KG1 (cell line): ENCODE results near the gene MED22.
"Not testable (repeated sequence)": the region's sequence is repeated elsewhere in the genome, so short reads cannot be mapped to it uniquely, and the experiment has no call there.

ENCODE experiments used
- DNase-seq: peaks from one replicate; lab custom pipeline; 2025; lab: John Stamatoyannopoulos, UW

MED22 gene

DNA sequence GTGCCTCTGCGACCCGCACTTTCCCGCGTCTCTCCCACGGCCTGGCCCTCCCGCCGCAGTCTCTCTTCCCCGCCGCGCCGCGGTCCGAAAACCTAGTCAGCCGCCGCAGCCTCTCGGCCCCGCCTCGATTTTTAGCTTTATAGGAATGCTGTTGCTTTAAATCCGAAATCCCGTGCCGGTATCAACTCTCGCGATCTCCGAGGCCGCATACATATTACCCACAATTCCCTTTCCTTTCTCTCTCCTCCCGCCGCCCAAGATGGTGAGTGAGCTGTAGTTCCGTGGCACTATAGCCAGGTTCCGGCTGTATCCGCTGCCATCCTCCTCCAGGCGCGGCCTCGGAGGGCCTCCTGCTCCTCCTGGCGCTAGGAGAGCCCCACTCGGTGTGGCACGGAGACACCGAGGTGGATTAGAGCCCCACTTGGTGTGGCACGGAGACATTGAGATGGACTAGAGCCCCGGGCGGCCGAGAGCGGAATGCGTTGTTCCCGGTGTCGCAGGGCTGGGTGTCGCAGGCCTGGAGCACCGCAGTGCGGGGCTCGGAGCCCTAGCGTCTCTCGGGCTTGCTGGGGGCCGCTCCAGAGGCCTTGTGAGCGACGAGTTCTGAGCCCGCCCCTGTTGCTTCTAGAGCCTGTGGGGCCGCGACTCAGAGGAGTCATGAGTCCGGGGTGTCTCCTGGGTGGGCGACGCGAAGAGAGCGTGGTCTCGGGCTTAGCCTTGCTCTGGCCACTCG lies at the start of gene MED22, which contains the start of gene RPL7A:
MED22 (minus strand) TSS at position 147 of the 733 bp plus-strand sequence. CDS start 1,469 bp downstream, outside the sequence.
RPL7A (plus strand) TSS at position 234 of the 733 bp plus-strand sequence; CDS start at position 260, 26 bp downstream.
- peak; percentile 87 for DNase-seq

DNA sequence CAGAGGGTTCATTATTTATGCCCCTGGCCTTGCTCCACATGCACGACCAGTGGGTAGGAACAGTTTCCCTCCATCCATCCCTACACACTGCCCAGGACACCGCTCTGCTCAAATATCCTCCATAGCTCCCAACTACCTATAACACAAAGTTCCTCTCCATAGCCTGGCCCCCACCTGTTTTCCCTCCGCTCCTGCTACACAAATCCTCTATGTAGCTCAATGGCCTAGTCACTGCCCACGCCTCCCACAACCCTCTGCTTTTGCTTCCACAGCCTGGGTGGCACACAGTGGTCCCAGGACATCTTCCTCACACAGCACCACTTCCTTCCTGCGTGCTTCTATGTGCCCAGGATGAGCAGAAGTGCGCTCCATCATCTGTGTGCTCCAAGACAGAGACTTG lies 49.4 kb upstream of the MED22 start:
- DNase-seq: no peak

DNA sequence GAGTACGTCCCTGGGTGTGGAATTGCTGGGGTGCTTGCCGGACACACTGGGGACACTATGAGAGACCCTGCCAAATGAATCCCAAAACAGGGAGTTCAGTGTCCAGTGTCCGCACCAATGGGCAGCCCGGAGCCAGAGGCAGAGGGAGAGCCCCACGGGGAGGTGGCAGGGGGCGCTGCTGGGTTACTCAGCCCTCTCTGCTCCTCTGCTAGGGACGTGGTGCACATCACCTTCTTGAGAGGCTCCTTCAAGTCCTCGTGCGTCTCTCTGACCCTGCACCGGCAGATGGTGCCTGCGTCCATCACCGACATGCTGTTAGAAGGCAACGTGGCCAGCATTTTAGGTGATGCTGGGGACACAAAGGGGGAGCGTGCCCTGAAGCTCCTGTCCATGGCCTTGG lies 49.0 kb upstream of the MED22 start:
- no peak for DNase-seq

DNA sequence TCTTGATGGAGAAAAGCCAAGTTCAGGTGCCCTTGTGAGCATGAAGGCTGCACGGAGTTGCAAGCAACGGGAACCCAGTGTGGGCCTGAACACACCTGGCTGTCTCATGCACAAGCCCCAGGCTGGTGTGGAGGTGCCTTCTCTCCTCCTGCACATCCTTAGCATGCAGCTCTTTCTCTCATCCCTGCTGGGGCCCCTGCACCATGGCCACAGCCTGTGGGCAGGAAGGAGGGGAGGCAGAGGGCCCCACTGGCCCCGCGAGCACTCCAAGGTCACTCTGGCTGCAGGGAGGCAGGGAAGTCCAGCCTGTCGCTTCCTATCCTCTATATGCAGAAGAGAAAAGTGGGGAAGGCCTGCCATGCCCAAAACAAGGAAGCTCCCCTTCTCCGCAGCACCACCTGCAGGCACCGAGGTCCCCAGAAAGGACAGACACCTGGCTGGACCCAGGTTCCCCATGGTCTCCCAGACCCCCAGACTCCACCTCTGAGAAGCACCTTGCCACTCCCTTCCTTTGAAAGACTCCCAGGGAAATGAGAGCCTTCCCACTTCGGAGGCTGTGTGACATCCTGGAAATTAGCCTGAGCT lies 46.8 kb upstream of the MED22 start:
- DNase-seq: no peak

DNA sequence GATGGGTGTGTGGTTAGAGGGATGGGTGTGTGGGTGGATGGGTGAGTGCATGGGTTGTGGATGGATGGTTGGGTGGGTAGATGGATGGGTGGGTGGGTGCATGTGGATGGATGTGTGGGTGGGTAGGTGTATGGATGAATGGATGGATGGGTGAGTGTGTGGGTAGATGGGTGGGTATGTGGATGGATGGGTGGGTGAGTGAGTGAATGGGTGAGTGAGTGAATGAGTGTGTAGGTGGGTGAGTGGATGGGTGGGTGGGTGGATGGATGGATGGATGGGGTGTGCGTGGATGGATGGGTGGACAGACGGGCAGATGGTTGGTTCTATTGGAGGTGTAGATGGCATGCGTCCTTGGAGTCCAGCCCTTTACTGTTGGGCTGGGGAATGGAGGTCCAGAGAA lies 45.5 kb upstream of the MED22 start:
- DNase-seq: no peak

DNA sequence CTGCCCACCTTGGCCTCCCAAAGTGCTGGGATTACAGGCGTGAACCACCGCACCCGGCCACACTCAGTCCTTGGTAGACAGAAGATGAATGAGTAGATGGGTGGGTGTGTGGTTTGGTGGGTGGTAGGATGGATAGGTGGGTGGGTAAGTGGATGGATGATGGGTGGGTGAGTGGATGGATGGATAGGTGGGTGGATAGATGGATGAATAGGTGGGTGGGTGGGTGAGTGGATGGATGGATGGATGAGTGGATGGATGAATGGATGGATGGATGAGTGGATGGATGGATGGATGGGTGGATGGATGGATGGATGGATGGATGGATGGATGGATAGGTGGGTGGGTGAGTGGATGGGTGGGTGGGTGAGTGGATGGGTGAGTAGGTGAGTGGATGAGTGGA lies 44.4 kb upstream of the MED22 start:
- DNase-seq: not testable (repeated sequence)

DNA sequence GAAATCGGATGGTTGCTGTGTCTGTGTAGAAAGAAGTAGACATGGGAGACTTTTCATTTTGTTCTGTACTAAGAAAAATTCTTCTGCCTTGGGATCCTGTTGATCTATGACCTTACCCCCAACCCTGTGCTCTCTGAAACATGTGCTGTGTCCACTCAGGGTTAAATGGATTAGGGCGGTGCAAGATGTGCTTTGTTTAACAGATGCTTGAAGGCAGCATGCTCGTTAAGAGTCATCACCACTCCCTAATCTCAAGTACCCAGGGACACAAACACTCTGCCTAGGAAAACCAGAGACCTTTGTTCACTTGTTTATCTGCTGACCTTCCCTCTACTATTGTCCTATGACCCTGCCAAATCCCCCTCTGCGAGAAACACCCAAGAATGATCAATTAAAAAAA lies 43.5 kb upstream of the MED22 start:
- DNase-seq: not testable (repeated sequence)

DNA sequence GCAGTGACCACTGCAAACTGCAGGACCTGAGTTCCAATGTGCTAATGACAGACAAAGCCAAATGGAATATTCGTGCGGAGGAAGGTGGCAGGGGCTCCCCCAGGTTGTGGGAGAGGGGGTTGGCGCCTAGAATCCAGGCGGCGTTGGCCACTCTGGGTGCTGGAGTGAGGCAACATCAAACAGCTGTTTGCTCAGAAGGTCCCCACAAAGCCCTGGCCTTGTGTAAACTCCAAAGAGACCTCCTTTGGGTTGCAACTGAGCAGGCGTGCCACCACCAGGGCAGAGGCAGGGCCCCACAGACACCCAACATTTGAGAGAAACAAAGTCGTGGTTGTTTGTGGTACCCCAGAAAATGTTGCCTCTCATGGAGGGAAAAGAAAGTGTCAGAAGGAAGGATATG lies 42.8 kb upstream of the MED22 start:
- no peak for DNase-seq

DNA sequence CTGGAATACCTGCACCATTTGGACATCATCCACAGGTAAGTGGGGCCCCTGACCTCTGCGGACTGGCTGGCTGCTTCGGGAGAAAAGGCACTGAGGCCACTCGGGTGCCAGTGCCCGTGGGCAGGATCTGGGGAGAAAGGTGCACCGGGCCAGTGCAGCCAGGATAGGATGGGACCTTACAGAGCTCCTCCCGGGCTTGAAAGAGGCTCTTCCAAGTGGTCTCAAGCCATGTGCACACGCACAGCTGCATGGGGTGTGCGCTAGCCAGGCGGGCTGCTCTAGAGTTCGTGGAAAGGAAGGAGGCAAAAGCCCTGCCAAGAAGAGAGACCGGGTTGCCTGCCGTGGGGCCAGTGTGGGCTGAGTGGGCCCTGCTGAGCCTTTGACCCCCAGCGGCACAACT lies 41.6 kb upstream of the MED22 start:
- DNase-seq: no peak

DNA sequence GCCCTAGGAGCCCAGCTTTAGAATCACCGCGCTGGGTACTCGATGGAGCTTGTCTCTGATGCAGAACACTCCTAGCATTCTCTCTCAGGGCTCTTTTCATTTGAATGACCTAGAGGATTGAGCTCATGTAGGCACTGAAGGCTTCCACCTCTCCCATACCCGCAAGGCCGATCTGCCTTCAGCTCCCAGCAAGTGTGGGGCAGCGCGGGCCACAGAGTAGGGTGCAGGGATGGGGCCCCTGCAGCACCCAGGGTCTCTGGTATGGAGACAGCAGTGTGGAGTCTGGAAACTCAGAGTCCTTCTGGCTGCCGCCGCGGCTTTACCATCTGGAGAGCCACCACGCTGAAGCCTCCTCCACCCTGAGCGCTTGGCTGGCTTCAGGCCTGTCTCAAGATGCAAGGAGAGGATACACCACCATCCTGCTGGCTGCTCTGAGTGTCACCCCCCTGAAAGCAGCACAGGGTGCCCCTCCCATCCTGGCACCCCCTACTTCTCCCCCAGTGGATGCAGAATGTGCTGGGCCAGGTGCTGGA lies 41.2 kb upstream of the MED22 start:
- DNase-seq: no peak

DNA sequence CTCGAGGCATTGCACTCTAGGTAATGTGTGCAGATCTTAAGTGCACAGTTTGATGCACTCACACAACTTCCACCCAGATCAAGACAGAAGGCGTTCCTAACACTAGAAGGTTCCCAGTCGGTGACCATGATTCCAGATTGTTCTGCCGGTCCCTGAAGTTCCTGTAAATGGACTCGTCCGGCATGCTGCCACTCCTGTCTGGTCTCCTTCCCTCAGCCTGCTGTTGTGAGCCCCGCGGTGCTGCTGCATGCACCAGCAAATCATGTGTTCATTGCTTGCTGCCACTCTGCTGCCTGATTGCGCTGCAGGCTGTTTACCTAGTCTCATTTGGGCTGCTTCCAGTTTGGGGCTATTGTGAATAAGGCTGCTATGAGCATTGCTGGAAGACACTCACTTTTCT lies 39.7 kb upstream of the MED22 start:
- no peak for DNase-seq

DNA sequence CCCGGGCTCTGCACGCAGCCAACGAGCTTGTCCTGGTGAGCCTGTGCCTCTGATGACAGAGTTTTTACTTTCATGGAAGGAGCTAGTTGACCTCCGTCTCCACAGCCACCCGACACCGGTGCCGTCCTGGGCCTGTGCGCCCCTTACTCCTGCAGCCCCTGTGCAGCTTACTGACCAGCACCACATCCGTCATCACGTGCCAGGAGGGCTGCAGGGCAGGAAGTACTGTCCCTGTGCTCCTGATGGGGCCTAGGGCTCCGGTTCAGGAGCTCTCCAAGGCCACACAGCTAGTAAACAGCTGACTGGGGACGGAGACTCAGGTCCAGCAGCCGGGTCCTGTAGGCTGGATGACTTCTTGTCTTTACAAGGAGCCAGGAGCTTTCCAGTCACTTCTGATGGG lies 38.4 kb upstream of the MED22 start:
- no peak for DNase-seq

DNA sequence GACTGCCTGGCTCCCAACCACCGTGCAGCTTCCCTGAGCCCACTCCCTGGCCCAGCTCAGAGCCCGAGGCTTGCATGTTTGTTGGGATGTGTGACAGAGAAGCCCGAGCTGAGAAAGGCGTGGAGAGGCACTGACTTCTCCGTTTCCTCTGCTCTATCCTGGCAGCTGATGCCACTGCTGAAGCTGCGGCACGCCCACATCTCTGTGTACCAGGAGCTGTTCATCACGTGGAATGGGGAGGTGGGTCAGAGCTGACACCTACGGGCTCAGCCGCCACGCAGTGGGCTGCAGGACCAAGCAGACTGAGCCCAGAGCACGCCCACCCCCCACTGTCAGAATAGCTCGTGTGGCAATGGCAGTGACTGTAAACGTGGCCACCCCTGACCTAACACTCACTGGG lies 37.5 kb upstream of the MED22 start:
- no peak for DNase-seq

DNA sequence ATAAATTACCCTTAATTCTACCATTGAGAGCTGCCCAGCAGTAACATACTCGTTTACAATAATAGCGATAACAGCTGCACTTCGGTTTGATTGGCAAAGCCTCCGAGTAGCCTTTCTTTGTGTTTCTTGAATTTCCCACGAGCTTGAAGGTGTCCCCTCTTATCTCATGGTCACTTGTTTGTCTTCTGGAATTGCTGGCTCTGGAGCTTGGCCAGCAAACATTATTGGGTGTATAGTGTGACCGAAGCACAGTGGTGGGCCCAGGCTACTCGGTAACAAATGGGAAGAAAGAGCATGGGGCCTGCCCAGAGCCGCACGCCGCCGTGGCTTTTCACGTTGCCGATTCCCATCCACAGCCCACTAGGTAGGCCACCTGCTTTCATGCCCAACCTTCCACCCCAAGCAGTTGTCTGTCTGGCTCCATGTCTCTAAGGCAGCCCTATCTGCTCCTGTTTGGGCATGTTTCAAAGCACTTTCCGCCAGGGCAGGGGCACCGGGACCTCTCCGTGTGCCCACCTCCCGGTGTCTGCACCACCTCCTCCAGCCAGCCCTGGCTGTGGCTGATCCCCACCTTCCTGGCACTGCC lies 36.9 kb upstream of the MED22 start:
- DNase-seq: no peak

DNA sequence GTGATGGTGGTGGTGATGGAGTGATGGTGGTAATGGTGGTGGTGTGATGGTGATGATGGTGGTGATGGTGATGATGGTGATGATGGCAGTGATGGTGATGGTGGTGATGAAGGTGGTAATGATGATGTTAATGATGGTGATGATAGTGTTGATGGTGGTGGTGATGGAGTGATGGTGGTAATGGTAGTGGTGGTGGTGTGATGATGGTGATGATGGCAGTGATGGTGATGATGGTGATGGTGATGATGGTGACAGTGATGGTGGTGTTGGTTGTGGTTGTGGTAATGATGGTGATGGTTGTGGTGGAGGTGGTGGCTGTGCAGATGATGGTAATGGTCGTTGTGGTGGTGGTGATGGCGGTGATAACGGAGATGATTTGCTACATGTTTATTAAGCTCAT lies 35.5 kb upstream of the MED22 start:
- no peak for DNase-seq

DNA sequence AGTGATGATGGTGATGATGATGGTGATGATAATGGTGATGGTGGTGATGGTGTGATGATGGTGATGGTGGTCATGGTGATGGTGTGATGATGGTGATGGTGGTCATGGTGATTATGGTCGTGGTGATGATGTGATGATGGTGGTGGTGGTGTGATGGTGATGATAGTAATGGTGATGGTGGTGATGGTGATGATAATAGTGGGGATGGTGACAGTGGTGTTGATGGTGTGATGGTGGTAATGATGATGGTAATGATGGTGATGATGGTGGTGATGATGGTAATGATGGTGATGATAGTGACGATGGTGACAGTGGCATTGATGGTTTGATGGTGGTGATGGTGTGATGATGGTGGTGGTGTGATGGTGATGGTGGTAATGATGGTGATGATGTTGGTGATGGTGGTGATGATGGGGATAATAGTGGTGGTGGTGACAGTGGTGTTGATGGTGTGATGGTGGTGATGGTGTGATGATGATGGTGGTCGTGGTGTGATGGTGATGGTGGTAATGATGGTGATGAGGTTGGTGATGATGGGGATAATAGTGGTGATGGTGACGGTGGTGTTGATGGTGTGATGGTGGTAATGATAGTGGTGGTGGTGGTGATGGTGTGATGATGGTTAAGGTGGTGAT lies 34.7 kb upstream of the MED22 start:
- DNase-seq: no peak

DNA sequence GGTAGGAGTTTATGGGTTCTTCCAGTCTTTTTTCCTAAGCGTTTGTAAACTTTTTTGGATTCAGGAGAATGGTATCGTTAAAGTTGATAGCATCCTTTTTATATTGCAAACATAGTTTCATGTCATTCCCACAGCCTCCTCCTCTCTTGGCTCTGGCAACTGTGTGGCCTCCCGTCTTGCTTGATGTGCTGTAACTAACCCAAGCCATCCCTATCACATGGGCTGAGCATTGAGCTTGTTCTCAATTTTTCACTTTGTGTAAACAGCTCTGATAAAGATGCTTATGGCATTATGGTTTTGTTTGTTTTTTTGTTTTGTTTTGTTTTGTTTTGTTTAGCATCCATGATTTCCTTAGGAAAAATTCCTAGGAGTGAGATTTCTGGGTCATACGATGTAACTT lies 32.8 kb upstream of the MED22 start:
- no peak for DNase-seq

DNA sequence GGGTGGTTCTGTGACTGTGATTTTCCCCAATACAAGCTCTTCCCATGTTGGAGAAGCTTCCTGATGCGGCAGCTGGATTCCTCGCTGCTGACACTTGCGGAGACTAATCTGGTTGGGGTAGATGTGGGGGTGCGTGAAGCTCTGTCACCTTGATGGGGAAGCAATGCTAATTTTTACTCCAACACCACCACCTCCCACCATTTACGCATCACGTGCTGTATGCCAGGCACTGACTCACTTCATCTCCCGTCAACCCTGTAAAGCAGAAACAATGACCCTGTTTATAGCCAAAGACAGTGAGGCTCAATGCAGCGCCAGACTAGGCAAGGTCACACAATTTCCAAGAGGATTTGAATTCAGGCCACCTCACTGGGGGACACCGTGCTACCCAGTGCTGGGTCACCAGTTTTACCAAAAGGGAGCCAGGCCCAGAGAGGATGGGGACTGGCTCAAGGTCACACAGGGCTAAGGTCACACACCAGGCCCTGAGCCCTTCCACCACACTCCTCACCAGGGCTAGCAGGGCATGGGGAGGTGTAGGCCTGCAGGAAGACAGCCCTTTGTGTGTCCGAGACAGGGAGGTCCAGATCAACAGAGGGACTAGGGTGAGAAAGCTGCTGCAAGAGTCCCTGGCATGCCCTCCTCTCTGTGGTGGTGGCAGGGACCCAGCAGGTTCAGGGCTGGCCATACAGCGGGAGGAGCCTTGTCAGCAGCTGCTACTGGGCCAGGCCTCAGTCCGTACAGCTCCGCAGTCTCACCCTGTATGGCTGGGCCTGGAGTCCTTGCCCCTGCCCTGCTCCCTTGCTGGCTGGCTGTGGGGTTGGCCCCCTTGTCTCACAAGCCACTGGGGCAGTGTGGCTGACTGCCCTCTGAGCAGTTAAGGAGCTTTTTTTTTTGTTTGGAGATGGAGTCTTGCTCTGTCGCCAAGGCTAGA lies 31.5 kb upstream of the MED22 start:
- DNase-seq: no peak

DNA sequence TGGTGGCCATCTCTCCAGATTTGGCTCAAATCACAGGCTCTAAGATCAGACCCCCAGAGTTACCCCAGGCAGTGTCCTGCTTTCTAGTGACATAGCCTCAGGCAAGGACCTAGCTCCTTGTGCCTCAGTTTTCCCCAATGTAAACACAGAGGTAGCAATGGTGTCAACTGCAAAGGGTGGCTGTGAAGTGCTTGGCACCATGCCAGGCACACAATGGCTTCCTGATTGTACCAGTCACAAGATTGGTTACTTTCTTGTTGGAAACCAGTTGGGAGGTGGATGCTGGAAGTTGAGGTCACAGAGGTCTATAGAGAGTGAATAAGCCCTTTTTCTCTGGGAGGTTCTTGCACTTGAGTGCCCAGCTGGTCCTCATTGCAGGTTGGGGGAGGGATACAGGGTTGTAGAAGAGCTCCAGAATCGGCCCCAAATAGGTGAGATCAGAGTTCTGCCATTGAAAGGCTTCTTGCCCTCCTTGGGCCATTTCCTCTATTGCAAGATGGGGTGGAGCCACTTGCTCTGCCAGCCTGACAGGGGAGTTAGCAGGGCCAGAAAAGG lies 30.6 kb upstream of the MED22 start:
- DNase-seq: no peak

DNA sequence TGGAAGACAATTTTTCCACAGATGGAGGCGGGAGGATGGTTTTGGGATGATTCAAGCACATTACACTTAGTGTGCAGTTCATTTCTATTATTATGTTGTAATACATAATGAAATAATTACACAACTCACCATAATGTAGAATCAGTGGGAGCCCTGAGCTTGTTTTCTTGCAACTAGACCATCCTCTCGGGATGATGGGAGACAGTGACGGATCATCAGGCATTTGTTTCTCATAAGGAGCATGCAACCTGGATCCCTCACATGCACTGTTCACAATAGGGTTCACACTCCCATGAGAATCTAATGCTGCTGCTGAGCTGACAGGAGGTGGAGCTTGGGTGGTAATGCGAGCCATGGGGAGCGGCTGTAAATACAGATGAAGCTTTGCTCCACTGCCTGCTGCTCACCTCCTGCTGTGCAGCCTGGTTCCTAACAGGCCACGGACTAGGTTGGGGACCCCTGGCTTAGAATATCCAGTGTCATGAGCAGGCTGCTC lies 29.8 kb upstream of the MED22 start:
- no peak for DNase-seq

DNA sequence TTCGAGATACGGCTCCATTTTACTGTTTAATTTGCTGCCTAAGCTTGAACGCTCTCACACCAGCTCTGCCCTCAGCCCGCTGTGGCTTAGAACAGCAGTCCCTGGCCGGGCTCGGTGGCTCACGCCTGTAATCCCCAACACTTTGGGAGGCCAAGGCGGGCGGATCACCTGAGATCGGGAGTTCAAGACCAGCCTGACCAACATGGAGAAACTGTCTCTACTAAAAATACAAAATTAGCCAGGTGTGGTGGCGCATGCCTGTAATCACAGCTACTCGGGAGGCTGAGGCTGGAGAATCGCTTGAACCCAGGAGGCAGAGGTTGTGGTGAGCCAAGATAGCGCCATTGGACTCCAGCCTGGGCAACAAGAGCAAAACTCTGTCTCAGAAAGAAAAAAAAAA lies 29.3 kb upstream of the MED22 start:
- not testable (repeated sequence) for DNase-seq
